Measurements from ENCODE around the gene TRIM54. TPM values are rescaled to one million over a fixed set of nuclear protein-coding genes. Genes with fewer than 3 reads are reported as not detected.

TRIM54 gene
- total RNA-seq, 1 experiment from 2014 or later, result 9.8 TPM

GRCh38 chr2:27250652-27251379 is 31.4 kb upstream of the TRIM54 start:
- ChIA-PET POLR2A (ENCODE audit: unreplicated experiment) (no interaction called here), CTCF (interaction anchor here (0.6 kb wide), 2 partner anchors 52 to 225 kb away, joined by 3 to 5 read pairs; no protein-coding TSS in a partner anchor)
- intact Hi-C loops (cut with micrococcal nuclease; ENCODE audit: unreplicated experiment), result loop anchor here (1.0 kb wide), 2 partner anchors 29 to 52 kb away; no protein-coding TSS in a partner anchor
- no peak for DNase-seq
- H3K4me3 ChIP-seq, result no peak overlapping the region
- no peaks in the 10 kb centered on the region for H4K20me1 ChIP-seq (ENCODE audit: insufficient read depth)
- no peaks in the 10 kb centered on the region for H3K36me3 ChIP-seq (ENCODE audit: low read depth)
- peaks cover 1% of the 10 kb centered on the region; the same call in 1 of the 2 replicates for H3K27me3 ChIP-seq (ENCODE audit: insufficient read depth, low read depth)
- H2AFZ ChIP-seq, result no peak overlapping the region
- no peaks in the 10 kb centered on the region for H3K79me2 ChIP-seq (ENCODE audit: low read depth)
- no peaks in the 10 kb centered on the region for H3K9me2 ChIP-seq (ENCODE audit: insufficient read depth)
- no peaks in the 10 kb centered on the region for H3K4me1 ChIP-seq (replicated peaks; ENCODE audit: insufficient read depth)
- TF ChIP-seq EZH2 (IDR thresholded peaks at IDR 0.05; ENCODE audit: low read depth) (no peak), CTCF (conservative IDR thresholded peaks at IDR 0.05) (no peak)
- no TSS peak for BruUV-seq (replicated peaks)
- H3K9me3 ChIP-seq (ENCODE audit: insufficient read depth, low read depth), result no peaks in the 10 kb centered on the region
- H3K4me2 ChIP-seq, result no peak overlapping the region
- H3F3A ChIP-seq (ENCODE audit: insufficient read depth, low read depth), result no peaks in the 10 kb centered on the region; the same call in 1 of the 2 replicates
- no peak overlapping the region for H3K27ac ChIP-seq

DNA sequence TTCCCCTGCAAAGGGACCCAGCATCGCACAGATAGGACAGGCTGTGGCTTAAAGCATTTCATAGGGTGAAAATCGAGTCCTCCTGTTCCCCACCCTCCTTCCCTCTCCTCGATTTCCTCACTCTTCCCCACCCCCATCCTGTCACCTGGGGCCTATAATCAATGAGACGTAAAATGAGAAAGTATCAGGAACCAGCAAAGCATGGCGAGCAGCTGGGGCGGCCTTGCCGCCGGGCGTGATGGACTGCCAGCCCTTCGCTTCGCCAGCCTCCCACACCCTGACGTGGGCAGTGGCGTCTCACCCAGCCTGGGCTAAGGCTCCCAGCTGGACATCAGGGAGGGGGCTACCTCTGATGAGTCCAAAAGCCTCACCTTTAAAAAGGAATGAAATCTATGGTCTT is 30.5 kb upstream of the TRIM54 start:
- Histone ChIP-seq H3K27ac (no peak overlapping the region), H2AFZ (no peak overlapping the region), H3K9me3 (ENCODE audit: insufficient read depth, low read depth) (no peaks in the 10 kb centered on the region), H3K27me3 (ENCODE audit: insufficient read depth, low read depth) (peaks cover 9% of the 10 kb centered on the region; the same call in 1 of the 2 replicates), H3K79me2 (ENCODE audit: low read depth) (no peaks in the 10 kb centered on the region), H3K36me3 (ENCODE audit: low read depth) (no peaks in the 10 kb centered on the region), H3K4me3 (no peak overlapping the region), H3K4me2 (no peak overlapping the region), H3K4me1 (replicated peaks; ENCODE audit: insufficient read depth) (no peaks in the 10 kb centered on the region), H3K9me2 (ENCODE audit: insufficient read depth) (no peaks in the 10 kb centered on the region), H4K20me1 (ENCODE audit: insufficient read depth) (no peaks in the 10 kb centered on the region), H3F3A (ENCODE audit: insufficient read depth, low read depth) (no peaks in the 10 kb centered on the region)
- DNase-seq, result no peak
- ChIA-PET POLR2A (ENCODE audit: unreplicated experiment) (no interaction called here), CTCF (no interaction called here)
- TF ChIP-seq CTCF (conservative IDR thresholded peaks at IDR 0.05) (no peak), EZH2 (IDR thresholded peaks at IDR 0.05; ENCODE audit: low read depth) (no peak)
- no TSS peak for BruUV-seq (replicated peaks)
- intact Hi-C loops (cut with micrococcal nuclease; ENCODE audit: unreplicated experiment), result no loop called here

DNA sequence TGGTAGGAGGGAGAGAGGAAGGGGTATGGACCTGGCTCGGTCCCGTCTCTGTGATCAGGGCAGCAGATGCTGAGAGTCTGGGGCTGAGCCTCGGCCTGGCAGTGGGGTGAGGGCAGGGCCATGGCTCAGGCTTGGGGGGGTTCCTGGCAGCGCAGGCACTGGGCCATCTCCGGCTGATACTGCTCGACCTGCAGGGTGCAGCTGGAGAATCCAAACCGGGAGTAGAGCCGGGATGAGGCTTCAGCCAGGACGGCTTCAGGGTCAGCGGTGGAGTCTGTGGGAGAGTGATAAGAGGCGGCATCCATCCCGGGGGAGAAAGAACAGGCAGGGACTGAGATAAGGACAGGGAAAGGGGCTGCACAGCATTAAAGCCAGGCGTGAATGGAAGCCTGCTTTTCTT is 27.0 kb upstream of the TRIM54 start:
- POLR2A ChIA-PET (ENCODE audit: unreplicated experiment), result no interaction called here
- TF ChIP-seq CTCF (conservative IDR thresholded peaks at IDR 0.05) (no peak), EZH2 (IDR thresholded peaks at IDR 0.05; ENCODE audit: low read depth) (no peak)

More for the DNA sequence above, 27.0 kb upstream of the TRIM54 start:
- intact Hi-C loops (cut with micrococcal nuclease; ENCODE audit: unreplicated experiment), result no loop called here
- Histone ChIP-seq H2AFZ (no peak overlapping the region), H3K27me3 (ENCODE audit: insufficient read depth, low read depth) (peaks cover 27% of the 10 kb centered on the region), H3K79me2 (ENCODE audit: low read depth) (no peaks in the 10 kb centered on the region), H3K9me3 (ENCODE audit: insufficient read depth, low read depth) (no peaks in the 10 kb centered on the region), H4K20me1 (ENCODE audit: insufficient read depth) (no peaks in the 10 kb centered on the region), H3K4me3 (no peak overlapping the region), H3K4me1 (replicated peaks; ENCODE audit: insufficient read depth) (no peaks in the 10 kb centered on the region), H3K4me2 (no peak overlapping the region), H3K9me2 (ENCODE audit: insufficient read depth) (no peaks in the 10 kb centered on the region), H3F3A (ENCODE audit: insufficient read depth, low read depth) (no peaks in the 10 kb centered on the region), H3K36me3 (ENCODE audit: low read depth) (no peaks in the 10 kb centered on the region), H3K27ac (no peak overlapping the region)
- CTCF ChIA-PET, result no interaction called here
- BruUV-seq (replicated peaks), result no TSS peak
- no peak for DNase-seq
